ENCODE results near the gene TRAF4. TPM values are rescaled to one million over a fixed set of nuclear protein-coding genes. Genes with fewer than 3 reads are reported as not detected.

The TRAF4 gene
- total RNA-seq, 1 experiment from 2014 or later: 127 TPM

DNA sequence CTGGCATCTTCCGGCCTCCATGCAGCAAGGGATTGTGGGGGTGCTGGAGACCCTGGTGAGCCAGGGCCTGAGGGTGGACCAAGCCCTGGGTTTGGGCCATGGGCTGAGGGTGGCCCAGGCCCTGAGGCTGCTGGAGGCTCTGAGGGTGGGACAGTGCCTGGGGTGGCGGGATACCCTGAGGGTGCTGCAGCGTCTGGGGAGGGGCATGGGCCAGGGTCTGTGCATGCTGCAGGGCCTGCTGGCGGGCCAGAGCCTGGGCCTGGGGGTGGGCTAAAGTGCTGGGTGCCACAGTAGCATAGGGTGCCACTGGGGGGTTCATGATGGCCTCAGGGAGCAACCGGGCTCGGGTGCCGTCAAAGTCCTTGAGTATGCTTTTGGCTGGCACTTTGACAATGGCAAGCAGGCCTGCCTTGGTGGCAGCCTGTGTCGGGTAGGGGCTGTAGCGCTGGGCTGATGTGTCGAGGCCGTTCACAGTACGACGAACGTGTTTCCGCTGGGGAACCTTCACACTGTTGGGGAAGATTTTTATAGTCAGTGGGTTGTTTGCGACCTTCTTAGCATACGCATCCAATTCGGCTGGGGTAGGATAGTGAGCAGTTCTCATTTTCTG, 15.6 kb downstream of the TRAF4 start:
- Histone ChIP-seq H3K9me3 (ENCODE audit: control insufficient read depth in 1 of 2, insufficient read depth in 1 of 2, low read depth in 1 of 2, low read length in 2 of 2) (no peaks in the 10 kb centered on the region), H2AFZ (ENCODE audit: low read depth, low read length, poor library complexity, severe bottlenecking) (no peak overlapping the region), H3K9ac (ENCODE audit: low read length) (no peak overlapping the region), H4K20me1 (ENCODE audit: insufficient read depth) (no peaks in the 10 kb centered on the region), H3K4me3 (replicated peaks in 1 of 2; ENCODE audit: low read depth in 1 of 2, low read length in 2 of 2) (no peak overlapping the region), H3K36me3 (ENCODE audit: control insufficient read depth in 1 of 2, insufficient read depth in 2 of 2, low read length in 2 of 2) (peaks cover 13 to 17% of the 10 kb centered on the region in 2 experiments; a peak in 3 of 4 replicates), H3K79me2 (ENCODE audit: insufficient read depth, low read length) (peaks cover 8% of the 10 kb centered on the region; the same call in 1 of the 2 replicates), H3K27ac (ENCODE audit: low read depth, low read length) (no peak overlapping the region), H3K4me2 (ENCODE audit: low read length) (no peak overlapping the region), H3K9me2 (ENCODE audit: insufficient read depth) (no peaks in the 10 kb centered on the region), H3K27me3 (ENCODE audit: insufficient read depth, low read length) (no peaks in the 10 kb centered on the region), H3K4me1 (ENCODE audit: control insufficient read depth in 1 of 2, insufficient read depth in 2 of 2, low read length in 2 of 2) (peaks cover 2 to 23% of the 10 kb centered on the region in 2 experiments)
- ChIA-PET POLR2A (no interaction called here), RAD21 (ENCODE audit: low non-redundant PET in 1 of 2, low total read pairs in 2 of 2, uncharacterized antibody in 2 of 2, unreplicated experiment in 2 of 2) (interaction anchor here in 1 of 2 experiments (1.1 kb wide), 1 partner anchor 33 kb away, joined by 3 read pairs; no protein-coding TSS in a partner anchor), CTCF (interaction anchor here (5.1 kb wide), 1 partner anchor 10 kb away, joined by 41 read pairs; no protein-coding TSS in a partner anchor)
- intact Hi-C loops (cut with micrococcal nuclease): no loop called here
- ATAC-seq (no peak), DNase-seq (ENCODE audit: low read depth, low spot score) (no peak)
- TF ChIP-seq SRF (IDR thresholded peaks at IDR 0.05; ENCODE audit: low read depth): no peak
- no peak for TF ChIP-seq YY1 (IDR thresholded peaks at IDR 0.05; ENCODE audit: extremely low read depth, insufficient replicate concordance, low read depth, low read length)
- no peak for TF ChIP-seq ZFX (IDR thresholded peaks at IDR 0.05)
- TF ChIP-seq POLR2AphosphoS5 (IDR thresholded peaks at IDR 0.05; ENCODE audit: low read depth, low read length): no peak
- TF ChIP-seq, protein P1, sequence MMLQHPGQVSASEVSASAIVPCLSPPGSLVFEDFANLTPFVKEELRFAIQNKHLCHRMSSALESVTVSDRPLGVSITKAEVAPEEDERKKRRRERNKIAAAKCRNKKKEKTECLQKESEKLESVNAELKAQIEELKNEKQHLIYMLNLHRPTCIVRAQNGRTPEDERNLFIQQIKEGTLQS (IDR thresholded peaks at IDR 0.05): no peak
- TF ChIP-seq TCF7L2 (IDR thresholded peaks at IDR 0.05; ENCODE audit: borderline replicate concordance, extremely low read depth, insufficient read depth, insufficient read length): no peak
- TF ChIP-seq, protein P2, sequence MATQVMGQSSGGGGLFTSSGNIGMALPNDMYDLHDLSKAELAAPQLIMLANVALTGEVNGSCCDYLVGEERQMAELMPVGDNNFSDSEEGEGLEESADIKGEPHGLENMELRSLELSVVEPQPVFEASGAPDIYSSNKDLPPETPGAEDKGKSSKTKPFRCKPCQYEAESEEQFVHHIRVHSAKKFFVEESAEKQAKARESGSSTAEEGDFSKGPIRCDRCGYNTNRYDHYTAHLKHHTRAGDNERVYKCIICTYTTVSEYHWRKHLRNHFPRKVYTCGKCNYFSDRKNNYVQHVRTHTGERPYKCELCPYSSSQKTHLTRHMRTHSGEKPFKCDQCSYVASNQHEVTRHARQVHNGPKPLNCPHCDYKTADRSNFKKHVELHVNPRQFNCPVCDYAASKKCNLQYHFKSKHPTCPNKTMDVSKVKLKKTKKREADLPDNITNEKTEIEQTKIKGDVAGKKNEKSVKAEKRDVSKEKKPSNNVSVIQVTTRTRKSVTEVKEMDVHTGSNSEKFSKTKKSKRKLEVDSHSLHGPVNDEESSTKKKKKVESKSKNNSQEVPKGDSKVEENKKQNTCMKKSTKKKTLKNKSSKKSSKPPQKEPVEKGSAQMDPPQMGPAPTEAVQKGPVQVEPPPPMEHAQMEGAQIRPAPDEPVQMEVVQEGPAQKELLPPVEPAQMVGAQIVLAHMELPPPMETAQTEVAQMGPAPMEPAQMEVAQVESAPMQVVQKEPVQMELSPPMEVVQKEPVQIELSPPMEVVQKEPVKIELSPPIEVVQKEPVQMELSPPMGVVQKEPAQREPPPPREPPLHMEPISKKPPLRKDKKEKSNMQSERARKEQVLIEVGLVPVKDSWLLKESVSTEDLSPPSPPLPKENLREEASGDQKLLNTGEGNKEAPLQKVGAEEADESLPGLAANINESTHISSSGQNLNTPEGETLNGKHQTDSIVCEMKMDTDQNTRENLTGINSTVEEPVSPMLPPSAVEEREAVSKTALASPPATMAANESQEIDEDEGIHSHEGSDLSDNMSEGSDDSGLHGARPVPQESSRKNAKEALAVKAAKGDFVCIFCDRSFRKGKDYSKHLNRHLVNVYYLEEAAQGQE (IDR thresholded peaks at IDR 0.05; ENCODE audit: low read depth): no peak
- no peak for TF ChIP-seq ZNF274 (IDR thresholded peaks at IDR 0.05; ENCODE audit: low read depth, low read length)
- no peak for TF ChIP-seq EZH2 (IDR thresholded peaks at IDR 0.05)
- TF ChIP-seq, protein P3, sequence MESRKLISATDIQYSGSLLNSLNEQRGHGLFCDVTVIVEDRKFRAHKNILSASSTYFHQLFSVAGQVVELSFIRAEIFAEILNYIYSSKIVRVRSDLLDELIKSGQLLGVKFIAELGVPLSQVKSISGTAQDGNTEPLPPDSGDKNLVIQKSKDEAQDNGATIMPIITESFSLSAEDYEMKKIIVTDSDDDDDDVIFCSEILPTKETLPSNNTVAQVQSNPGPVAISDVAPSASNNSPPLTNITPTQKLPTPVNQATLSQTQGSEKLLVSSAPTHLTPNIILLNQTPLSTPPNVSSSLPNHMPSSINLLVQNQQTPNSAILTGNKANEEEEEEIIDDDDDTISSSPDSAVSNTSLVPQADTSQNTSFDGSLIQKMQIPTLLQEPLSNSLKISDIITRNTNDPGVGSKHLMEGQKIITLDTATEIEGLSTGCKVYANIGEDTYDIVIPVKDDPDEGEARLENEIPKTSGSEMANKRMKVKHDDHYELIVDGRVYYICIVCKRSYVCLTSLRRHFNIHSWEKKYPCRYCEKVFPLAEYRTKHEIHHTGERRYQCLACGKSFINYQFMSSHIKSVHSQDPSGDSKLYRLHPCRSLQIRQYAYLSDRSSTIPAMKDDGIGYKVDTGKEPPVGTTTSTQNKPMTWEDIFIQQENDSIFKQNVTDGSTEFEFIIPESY (IDR thresholded peaks at IDR 0.05; ENCODE audit: extremely low read depth, insufficient replicate concordance, low read length): no peak
- TF ChIP-seq SIN3A (IDR thresholded peaks at IDR 0.05; ENCODE audit: low read depth): no peak
- TF ChIP-seq POLR2A (IDR thresholded peaks at IDR 0.05; ENCODE audit: borderline replicate concordance, extremely low read depth, insufficient read depth, insufficient read length): no peak
- no peak for TF ChIP-seq SP1 (IDR thresholded peaks at IDR 0.05; ENCODE audit: low read depth)
- TF ChIP-seq, protein P4, sequence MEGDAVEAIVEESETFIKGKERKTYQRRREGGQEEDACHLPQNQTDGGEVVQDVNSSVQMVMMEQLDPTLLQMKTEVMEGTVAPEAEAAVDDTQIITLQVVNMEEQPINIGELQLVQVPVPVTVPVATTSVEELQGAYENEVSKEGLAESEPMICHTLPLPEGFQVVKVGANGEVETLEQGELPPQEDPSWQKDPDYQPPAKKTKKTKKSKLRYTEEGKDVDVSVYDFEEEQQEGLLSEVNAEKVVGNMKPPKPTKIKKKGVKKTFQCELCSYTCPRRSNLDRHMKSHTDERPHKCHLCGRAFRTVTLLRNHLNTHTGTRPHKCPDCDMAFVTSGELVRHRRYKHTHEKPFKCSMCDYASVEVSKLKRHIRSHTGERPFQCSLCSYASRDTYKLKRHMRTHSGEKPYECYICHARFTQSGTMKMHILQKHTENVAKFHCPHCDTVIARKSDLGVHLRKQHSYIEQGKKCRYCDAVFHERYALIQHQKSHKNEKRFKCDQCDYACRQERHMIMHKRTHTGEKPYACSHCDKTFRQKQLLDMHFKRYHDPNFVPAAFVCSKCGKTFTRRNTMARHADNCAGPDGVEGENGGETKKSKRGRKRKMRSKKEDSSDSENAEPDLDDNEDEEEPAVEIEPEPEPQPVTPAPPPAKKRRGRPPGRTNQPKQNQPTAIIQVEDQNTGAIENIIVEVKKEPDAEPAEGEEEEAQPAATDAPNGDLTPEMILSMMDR (IDR thresholded peaks at IDR 0.05 in 2 of 3, conservative IDR thresholded peaks at IDR 0.05 in 1 of 3; ENCODE audit: borderline replicate concordance in 1 of 3, insufficient read depth in 1 of 3, low read depth in 2 of 3, low read length in 2 of 3): no peak
- TF ChIP-seq, protein P5, sequence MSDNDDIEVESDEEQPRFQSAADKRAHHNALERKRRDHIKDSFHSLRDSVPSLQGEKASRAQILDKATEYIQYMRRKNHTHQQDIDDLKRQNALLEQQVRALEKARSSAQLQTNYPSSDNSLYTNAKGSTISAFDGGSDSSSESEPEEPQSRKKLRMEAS (IDR thresholded peaks at IDR 0.05): no peak
- BruUV-seq (replicated peaks): no TSS peak

All from HCT116 (cell line).